GM18907 (cell line): ENCODE data around the gene LRRFIP1.

Experiments used
- ATAC-seq: cut with Tn5 transposase; IDR thresholded peaks from one replicate; pipeline ENCODE4 v1.9.1; 2021; ENCODE audit warnings: mild to moderate bottlenecking, moderate library complexity; ENCODE audit not compliant: unreplicated experiment

LRRFIP1 gene

DNA sequence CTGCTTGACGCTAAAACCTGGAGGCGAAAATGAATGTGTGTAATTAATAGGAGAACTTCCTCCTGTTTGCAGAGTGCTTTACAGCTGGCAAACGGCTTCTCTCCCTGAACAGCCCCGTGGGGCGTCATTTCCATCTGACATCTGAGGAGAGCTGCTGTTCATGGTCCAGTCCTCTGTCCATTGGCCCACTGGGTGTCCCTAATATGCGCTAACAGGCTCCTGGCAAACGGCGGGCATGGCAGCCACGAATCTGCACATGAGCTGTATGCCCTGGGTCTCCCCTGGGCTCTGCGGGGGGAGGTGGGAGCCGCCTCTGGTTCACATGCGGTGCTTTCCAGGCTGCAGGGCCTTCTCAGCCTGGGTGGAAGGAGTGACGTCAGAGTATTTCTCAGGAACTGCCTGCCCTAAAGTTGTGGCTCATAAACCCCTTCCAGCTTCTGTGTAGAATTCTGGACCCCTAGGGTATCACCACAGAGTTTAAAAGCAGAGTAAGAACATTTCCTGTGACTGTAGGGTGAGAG, 73.2 kb downstream of the LRRFIP1 start:
- ATAC-seq = peak; percentile 43

- no peak for ATAC-seq
These were observed 73.9 kb downstream of the LRRFIP1 start for GRCh38 chr2:237701033-237701858.

- ATAC-seq = no peak
These were observed 74.5 kb downstream of the LRRFIP1 start for GRCh38 chr2:237701859-237702390.

GRCh38 chr2:237702441-237703391, 75.3 kb downstream of the LRRFIP1 start:
- ATAC-seq = no peak

GRCh38 chr2:237704501-237705434, 77.4 kb downstream of the LRRFIP1 start:
- no peak for ATAC-seq

DNA sequence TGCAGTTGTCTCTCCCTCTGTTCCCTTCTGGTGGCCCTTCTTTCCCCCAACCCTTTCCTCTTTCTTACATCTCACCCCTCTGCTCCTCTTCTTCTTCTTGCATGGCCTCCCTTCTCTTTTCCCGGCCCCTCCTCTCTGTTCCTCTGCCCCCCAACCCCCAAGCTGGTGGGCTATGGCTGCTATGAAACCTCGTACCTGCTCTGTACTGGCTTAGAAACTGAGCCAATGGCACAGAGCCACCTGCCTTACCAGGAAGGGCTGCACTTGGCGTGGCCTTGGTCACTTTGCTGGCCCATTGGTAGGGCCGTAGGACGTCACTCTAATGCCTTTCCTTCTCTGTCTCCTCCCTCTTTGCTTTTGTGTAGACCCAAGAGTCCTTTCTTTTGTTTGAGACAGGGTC, 78.9 kb downstream of the LRRFIP1 start:
- no peak for ATAC-seq

- ATAC-seq = no peak
These were observed 80.6 kb downstream of the LRRFIP1 start for GRCh38 chr2:237708065-237708398.

DNA sequence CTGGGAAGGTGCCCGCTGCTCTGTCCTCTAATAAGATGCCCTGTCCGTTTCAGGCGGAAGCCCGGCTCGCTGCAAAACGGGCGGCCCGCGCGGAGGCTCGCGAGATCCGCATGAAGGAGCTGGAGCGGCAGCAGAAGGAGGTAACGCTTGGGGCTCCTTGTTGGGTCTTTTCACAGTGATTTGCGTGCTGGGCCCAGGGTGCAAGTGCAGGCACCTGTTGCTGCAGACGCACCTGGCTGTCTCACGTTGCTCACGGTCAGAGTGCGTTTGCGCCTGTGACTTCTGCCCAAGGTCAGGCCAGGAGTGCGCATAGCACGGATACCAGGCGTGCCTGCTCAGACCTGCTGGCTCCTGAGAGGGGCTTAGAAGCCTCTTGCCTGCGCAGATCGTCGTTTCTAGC, 81.1 kb downstream of the LRRFIP1 start:
- ATAC-seq = no peak

- ATAC-seq = no peak
These were observed 81.6 kb downstream of the LRRFIP1 start for GRCh38 chr2:237708961-237709360.

DNA sequence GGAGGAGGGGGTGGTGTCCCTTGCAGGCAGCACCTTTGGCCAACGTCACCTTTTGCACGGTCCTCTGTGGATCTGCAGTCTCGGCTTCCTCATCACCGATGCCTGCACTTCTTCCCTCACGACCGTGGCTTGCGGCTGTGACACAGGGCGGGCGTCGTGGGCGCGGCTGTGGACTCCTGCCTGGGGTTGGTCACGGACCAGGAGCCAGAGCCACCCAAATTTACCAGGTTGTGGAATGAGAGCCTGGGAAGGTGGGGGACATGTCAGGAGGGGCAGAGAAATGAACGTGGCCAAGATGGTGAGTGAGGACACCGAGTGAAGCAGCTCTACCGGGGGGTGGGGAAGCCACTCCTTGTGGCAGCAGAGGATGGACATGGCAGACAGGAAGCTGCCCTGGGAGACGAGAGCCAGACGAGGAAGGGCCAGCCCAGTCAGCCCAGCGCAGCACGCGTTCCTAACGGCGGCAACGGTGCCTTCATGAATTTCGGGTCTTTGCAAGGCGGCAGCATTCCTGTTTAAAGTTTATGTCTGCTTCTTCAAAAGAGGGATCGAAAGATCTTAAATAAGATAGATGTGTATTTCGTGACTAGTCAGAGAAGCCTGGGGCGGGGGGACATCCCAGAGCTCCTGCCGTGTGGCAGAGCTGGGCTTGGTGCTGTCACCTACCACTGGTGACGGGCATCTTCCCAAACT, 84.2 kb downstream of the LRRFIP1 start:
- ATAC-seq = no peak

GRCh38 chr2:237712477-237713377, 85.3 kb downstream of the LRRFIP1 start:
- ATAC-seq = no peak

GRCh38 chr2:237714690-237715458, 87.5 kb downstream of the LRRFIP1 start:
- ATAC-seq = no peak

DNA sequence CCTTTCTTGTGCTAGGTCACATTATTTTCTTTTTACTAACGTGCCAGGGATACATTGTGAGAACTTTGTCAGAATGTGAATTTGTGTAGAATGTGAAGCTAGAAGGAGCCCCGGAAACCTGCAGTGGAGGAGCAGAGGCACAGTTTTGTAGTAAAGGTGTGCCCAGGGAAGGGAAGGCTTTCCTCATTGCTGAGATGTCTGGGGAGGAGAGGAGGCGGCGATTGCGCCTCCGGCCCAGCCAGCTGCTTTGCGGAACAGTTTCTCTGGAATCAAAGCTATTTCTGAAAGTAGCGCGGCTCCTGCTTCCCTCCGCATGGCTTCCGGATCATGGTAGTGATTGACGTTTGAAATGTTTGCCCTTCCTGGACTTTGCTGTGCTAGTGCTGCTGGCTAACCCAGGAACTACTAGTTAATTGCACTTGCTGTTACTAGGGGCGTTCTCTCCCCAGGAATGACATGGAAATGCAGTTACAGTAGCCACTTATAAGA, 88.1 kb downstream of the LRRFIP1 start:
- ATAC-seq = no peak

- ATAC-seq = no peak
These were observed 88.6 kb downstream of the LRRFIP1 start for GRCh38 chr2:237716011-237716410.

- no peak for ATAC-seq
These were observed 90.2 kb downstream of the LRRFIP1 start for GRCh38 chr2:237717366-237718276.

DNA sequence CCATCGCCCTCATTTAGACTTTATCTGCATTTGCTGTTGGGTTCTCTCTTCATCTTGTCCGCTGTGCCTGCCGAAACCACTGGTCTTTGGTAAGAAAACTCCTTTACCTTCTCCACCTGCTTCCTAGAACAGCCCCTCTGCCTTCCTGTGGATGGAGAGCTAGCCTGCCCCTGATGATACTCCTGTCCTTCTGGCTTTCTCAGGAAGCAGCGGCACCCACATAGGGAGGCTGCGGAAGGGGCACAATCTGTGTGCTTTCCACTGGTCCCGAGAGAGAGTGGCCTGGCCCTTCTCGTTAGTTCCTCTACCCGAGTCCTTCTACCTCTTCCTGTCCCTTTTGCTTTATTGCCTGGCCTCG, 90.9 kb downstream of the LRRFIP1 start:
- ATAC-seq = no peak

DNA sequence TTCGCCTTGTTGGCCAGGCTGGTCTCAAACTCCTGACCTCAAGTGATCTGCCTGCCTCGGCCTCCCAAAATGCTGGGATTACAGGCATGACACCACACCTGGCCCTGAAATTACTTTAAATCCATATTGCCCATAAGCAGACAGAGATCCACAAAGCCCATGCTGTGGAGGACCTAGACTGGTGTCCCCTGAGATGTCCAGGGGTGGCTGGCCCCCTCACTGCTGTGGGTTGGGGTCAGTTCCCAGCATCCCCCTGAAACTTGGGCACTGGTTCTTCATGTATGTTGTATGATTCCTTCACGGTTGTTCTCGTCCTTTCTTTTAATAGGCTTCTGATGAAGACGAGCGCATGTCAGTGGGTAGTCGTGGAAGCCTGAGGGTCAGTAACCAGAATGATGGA, 93.1 kb downstream of the LRRFIP1 start:
- no peak for ATAC-seq
